BE2C (cell line): ENCODE measurements around the gene ZNF18.
"Not testable (repeated sequence)": the region's sequence is repeated elsewhere in the genome, so short reads cannot be mapped to it uniquely, and the experiment has no call there.

ENCODE experiments used
- DNase-seq: peaks from one replicate; pipeline ENCODE4 v3.0.0-alpha.2; 2020
- H3K27me3 ChIP-seq: fragments of 250-450 bp; sonication (Bioruptor Pico); 2 replicates; pipeline ENCODE4 v1.5.1; 2020; ENCODE audit warnings: mild to moderate bottlenecking
- H3K36me3 ChIP-seq: fragments of 250-450 bp; sonication (Bioruptor Pico); 2 replicates; pipeline ENCODE4 v1.5.1; 2020; ENCODE audit warnings: mild to moderate bottlenecking
- H3K4me1 ChIP-seq: fragments of 250-450 bp; sonication (Bioruptor Pico); 2 replicates; pipeline ENCODE4 v1.5.1; 2020
- H3K4me3 ChIP-seq: 2 replicates; pipeline ENCODE4 v1.5.1; 2011; ENCODE audit warnings: low read depth, low read length
- H3K9me3 ChIP-seq: fragments of 250-450 bp; sonication (Bioruptor Pico); 2 replicates; pipeline ENCODE4 v1.5.1; 2020
- CTCF ChIP-seq: IDR thresholded peaks from 2 replicates; pipeline ENCODE4 v1.5.1; 2012; ENCODE audit warnings: mild to moderate bottlenecking, low read depth, low read length

The ZNF18 gene

GRCh38 chr17:11981862-11982261 is 15.4 kb downstream of the ZNF18 start:
- no peaks in the 10 kb centered on the region for H3K9me3 ChIP-seq
- no peak for DNase-seq
- H3K4me3 ChIP-seq, result no peak overlapping the region
- H3K4me1 ChIP-seq, result no peaks in the 10 kb centered on the region
- H3K36me3 ChIP-seq, result no peaks in the 10 kb centered on the region
- no peaks in the 10 kb centered on the region for H3K27me3 ChIP-seq
- TF ChIP-seq CTCF, result no peak

GRCh38 chr17:11980813-11981212 is 16.5 kb downstream of the ZNF18 start:
- TF ChIP-seq CTCF, result peak; percentile 13; the same call in 1 of the 2 replicates
- no peaks in the 10 kb centered on the region for H3K36me3 ChIP-seq
- DNase-seq, result no peak
- no peaks in the 10 kb centered on the region for H3K27me3 ChIP-seq
- no peak overlapping the region for H3K4me3 ChIP-seq
- H3K9me3 ChIP-seq, result no peaks in the 10 kb centered on the region
- no peaks in the 10 kb centered on the region for H3K4me1 ChIP-seq

- DNase-seq, result no peak
- no peak for TF ChIP-seq CTCF
- Histone ChIP-seq H3K4me1 (no peaks in the 10 kb centered on the region), H3K36me3 (no peaks in the 10 kb centered on the region), H3K9me3 (no peaks in the 10 kb centered on the region), H3K4me3 (no peak overlapping the region), H3K27me3 (no peaks in the 10 kb centered on the region)
Observed at GRCh38 chr17:11979795-11980194, 17.5 kb downstream of the ZNF18 start.

- not testable (repeated sequence) for H3K36me3 ChIP-seq, H3K9me3 ChIP-seq, H3K4me1 ChIP-seq, H3K27me3 ChIP-seq, H3K4me3 ChIP-seq, DNase-seq
Observed at GRCh38 chr17:11972741-11973140, 24.5 kb downstream of the ZNF18 start.

- H3K9me3 ChIP-seq, result no peaks in the 10 kb centered on the region
- H3K27me3 ChIP-seq, result no peaks in the 10 kb centered on the region
- no peak overlapping the region for H3K4me3 ChIP-seq
- TF ChIP-seq CTCF, result no peak
- DNase-seq, result no peak
- H3K4me1 ChIP-seq, result no peaks in the 10 kb centered on the region
- H3K36me3 ChIP-seq, result no peaks in the 10 kb centered on the region
Observed at GRCh38 chr17:11969565-11969964, 27.7 kb downstream of the ZNF18 start.

- Histone ChIP-seq H3K4me3 (no peak overlapping the region), H3K4me1 (no peaks in the 10 kb centered on the region)
- DNase-seq, result no peak
Observed at GRCh38 chr17:11954936-11955335, 42.3 kb downstream of the ZNF18 start.

More at GRCh38 chr17:11954936-11955335, 42.3 kb downstream of the ZNF18 start:
- H3K9me3 ChIP-seq, result no peaks in the 10 kb centered on the region
- no peaks in the 10 kb centered on the region for H3K27me3 ChIP-seq
- H3K36me3 ChIP-seq, result no peaks in the 10 kb centered on the region
- TF ChIP-seq CTCF, result no peak
